ENCODE measurements around the gene NFIX.

Gene NFIX

DNA sequence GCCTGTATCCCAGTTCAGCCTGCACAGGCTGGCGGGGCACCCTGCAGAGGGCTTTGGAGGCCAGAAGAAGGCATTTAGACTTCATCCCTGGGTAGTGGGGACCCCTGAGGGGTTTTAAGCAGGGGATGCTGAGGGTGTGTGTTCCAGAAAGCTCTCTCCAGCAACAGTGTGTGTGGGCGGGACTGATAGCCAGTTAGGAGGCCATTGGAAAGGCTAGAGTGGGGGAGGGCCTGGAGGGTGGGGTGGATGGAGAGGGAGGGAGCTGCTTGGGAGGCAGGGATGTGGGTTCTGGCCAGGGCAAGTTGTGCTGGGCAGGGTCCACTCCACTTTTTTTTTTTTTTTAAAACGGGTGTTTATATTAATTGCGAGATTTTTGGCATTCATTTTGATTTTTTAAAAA lies 79.1 kb downstream of the NFIX start:
- TF ChIP-seq, protein P1, sequence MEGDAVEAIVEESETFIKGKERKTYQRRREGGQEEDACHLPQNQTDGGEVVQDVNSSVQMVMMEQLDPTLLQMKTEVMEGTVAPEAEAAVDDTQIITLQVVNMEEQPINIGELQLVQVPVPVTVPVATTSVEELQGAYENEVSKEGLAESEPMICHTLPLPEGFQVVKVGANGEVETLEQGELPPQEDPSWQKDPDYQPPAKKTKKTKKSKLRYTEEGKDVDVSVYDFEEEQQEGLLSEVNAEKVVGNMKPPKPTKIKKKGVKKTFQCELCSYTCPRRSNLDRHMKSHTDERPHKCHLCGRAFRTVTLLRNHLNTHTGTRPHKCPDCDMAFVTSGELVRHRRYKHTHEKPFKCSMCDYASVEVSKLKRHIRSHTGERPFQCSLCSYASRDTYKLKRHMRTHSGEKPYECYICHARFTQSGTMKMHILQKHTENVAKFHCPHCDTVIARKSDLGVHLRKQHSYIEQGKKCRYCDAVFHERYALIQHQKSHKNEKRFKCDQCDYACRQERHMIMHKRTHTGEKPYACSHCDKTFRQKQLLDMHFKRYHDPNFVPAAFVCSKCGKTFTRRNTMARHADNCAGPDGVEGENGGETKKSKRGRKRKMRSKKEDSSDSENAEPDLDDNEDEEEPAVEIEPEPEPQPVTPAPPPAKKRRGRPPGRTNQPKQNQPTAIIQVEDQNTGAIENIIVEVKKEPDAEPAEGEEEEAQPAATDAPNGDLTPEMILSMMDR (conservative IDR thresholded peaks at IDR 0.05), result no peak
- H3K27ac ChIP-seq, result no peak overlapping the region

DNA sequence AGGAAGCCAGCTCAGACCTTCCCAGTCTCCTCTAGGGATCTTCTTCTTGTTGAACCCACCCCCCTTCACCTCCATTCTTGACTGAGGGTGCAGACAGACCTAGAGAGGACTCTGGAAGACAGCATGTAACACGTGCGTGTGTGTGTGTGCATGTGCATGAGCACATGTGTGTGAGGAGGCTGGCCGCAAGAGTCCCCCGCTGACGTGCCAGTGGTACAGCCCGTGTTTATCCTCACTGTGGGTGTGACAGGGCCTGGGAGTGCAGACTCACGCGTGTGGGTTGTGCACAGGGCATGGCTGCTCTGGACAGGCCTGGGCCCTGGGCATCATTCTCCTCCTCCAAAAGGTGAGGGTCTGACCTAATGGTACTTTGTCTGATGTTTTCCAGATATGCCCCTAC lies 81.0 kb downstream of the NFIX start:
- TF ChIP-seq, protein P1 (conservative IDR thresholded peaks at IDR 0.05), result no peak
- H3K27ac ChIP-seq, result peak overlapping the region; percentile 26

DNA sequence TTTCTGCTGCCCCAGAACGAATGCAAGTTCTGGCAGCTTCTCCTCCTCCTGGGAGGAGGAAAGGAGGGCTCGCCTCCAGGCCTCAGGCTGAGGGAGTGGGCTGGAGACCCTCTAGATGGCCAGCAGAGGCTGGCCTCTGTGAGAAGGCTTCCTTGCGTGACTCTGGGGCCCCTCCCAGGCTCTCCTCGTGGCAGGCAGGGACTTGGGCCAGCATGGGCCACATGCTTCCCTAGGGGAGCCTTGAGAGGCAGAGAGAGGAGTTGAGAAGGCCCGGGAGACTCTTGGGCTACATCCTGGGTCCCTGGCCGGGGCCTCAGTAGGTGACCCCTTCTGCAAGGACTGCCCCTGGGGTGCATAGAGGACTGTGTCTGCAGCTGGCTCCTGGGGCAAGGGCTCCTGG lies 81.5 kb downstream of the NFIX start:
- H3K27ac ChIP-seq, result peak overlapping the region; percentile 26
- TF ChIP-seq, protein P1 (conservative IDR thresholded peaks at IDR 0.05), result no peak

DNA sequence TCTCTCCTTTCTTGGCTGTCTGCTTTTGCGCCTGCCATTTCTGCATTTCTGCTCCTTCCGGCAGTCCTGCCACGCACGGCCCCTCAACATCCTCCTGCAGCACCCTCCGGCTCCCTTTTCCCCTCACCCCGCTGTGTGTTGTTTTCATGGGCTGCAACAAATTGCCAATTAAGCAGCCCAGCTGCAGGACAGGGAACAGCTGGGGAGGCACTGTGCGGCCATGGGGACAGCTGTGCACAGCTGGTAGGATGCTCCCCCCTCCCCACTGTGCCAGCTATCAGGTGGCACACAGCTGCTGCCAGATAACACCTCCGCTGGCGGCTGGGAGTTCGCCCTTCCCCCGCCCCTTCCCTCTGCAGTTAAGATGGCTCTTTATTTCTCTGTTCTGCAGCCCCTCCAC lies 82.0 kb downstream of the NFIX start:
- TF ChIP-seq, protein P1 (conservative IDR thresholded peaks at IDR 0.05), result no peak
- peak overlapping the region; percentile 26 for H3K27ac ChIP-seq

DNA sequence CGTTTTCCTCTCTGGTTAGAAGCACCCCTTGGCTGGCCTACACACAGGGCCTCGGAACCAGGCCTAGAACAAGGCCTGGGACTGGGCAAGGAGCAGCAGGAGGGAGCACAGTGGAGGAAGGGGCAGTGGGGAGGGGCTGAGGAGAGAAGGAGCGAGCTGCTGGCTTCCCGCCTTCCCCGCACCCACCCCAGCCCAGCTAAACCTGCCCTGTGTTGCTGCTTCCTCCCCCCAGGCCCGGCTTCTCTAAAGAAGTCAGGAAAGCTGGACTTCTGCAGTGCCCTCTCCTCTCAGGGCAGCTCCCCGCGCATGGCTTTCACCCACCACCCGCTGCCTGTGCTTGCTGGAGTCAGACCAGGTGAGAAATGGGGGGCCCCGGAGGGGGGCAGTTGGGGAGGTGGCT lies 83.1 kb downstream of the NFIX start:
- TF ChIP-seq, protein P1 (conservative IDR thresholded peaks at IDR 0.05), result no peak
- H3K27ac ChIP-seq, result peak overlapping the region; percentile 44

DNA sequence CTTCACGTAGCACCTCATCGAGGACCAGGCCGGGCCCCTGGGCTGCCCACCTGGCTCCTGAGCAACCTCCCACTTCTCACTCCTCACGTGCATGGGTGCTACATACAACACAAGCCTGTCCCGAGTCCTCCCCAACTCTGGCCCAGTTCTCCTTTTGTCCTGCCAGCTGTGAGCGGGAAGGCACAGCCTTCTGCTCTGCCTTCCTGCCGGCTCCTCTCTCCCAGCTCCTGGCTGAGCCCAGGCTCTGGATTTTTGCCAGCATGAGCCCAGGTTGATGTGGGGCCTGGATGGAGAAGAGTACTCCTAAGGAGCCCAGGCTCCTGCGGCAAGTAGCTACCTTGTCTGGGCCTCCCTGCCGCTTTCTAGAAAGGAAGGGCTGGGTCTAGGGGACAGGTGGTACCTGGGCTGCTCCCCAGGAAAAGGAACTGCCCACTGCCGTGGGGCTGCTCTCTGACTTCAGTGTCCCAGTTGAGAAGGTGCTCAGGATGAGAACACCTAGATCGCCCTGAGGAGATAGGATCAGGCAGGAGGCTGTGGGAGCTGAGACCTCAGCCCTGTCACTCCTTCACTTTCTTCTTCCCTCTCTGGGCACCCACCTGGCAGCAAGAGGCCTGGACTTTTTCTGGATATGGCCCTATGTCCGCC lies 83.7 kb downstream of the NFIX start:
- TF ChIP-seq, protein P1 (conservative IDR thresholded peaks at IDR 0.05), result no peak
- peak overlapping the region; percentile 44 for H3K27ac ChIP-seq

DNA sequence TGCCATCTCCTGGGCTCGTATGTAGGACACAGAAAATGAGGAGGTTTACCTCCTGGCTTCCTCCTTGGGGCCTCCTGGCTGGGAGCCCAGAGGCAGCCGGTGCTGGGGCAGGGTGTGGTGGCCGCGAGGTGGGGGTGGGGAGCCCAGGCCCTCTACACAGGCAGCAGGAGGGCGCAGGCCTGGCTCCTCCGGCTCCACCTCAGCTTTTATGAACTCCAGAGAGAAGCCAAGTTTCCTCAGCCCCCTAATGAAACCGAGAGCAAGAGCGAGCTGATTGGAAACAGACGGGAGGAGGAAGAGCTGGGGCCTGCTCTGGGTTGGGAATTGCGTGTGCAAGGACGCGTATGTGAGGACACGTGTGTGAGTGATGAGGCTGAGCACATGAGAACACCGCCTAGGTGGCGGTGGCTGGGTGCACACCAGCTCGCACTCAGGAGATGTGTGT lies 84.3 kb downstream of the NFIX start:
- TF ChIP-seq, protein P1 (conservative IDR thresholded peaks at IDR 0.05), result no peak
- H3K27ac ChIP-seq, result peak overlapping the region; percentile 44
